ENCODE data around the gene CHN2. TPM values are rescaled to one million over a fixed set of nuclear protein-coding genes. Genes with fewer than 3 reads are reported as not detected.

Gene CHN2
- total RNA-seq, 2 experiments from 2014 or later: 1.7 to 1.8 TPM

- no peaks in the 10 kb centered on the region for H3K36me3 Mint-ChIP-seq (ENCODE audit: low read depth)
- TF ChIP-seq CTCF (IDR thresholded peaks at IDR 0.05): no peak
- no peak overlapping the region for H3K4me3 Mint-ChIP-seq
- intact Hi-C loops (cut with micrococcal nuclease): no loop called here
- no peaks in the 10 kb centered on the region for H3K9me3 Mint-ChIP-seq
- ChIA-PET POLR2A (no interaction called here), CTCF (interaction anchor here (1.1 kb wide), 1 partner anchor 32 kb away, joined by 3 read pairs; no protein-coding TSS in a partner anchor)
- ATAC-seq (no peak), DNase-seq (no peak)
- no peak overlapping the region for H3K27ac Mint-ChIP-seq
- peaks cover 28% of the 10 kb centered on the region for H3K4me1 Mint-ChIP-seq (ENCODE audit: low read depth)
- peaks cover 3% of the 10 kb centered on the region for H3K27me3 Mint-ChIP-seq
Observed at GRCh38 chr7:29276199-29276598, 81.6 kb downstream of the CHN2 start.

- ATAC-seq (no peak), DNase-seq (no peak)
- Mint-ChIP-seq H3K27ac (no peak overlapping the region), H3K36me3 (ENCODE audit: low read depth) (no peaks in the 10 kb centered on the region), H3K27me3 (peaks cover 3% of the 10 kb centered on the region), H3K4me3 (no peak overlapping the region), H3K4me1 (ENCODE audit: low read depth) (peaks cover 22% of the 10 kb centered on the region), H3K9me3 (no peaks in the 10 kb centered on the region)
- ChIA-PET POLR2A (no interaction called here), CTCF (interaction anchor here (1.1 kb wide), 1 partner anchor 32 kb away, joined by 3 read pairs; no protein-coding TSS in a partner anchor)
- TF ChIP-seq CTCF (IDR thresholded peaks at IDR 0.05): no peak
- intact Hi-C loops (cut with micrococcal nuclease): no loop called here
Observed at GRCh38 chr7:29276806-29277205, 82.2 kb downstream of the CHN2 start.

GRCh38 chr7:29277436-29278215, 83.1 kb downstream of the CHN2 start:
- POLR2A ChIA-PET: interaction anchor here (0.5 to 0.6 kb wide), 2 partner anchors 10 to 860 kb away, joined by 3 read pairs; no protein-coding TSS in a partner anchor
- intact Hi-C loops (cut with micrococcal nuclease): no loop called here
- peak; percentile 42 for DNase-seq
- CTCF ChIA-PET: interaction anchor here (1.5 kb wide), 1 partner anchor 88 kb away, joined by 4 read pairs; no protein-coding TSS in a partner anchor
- Mint-ChIP-seq H3K9me3 (no peaks in the 10 kb centered on the region), H3K4me1 (ENCODE audit: low read depth) (peaks cover 18% of the 10 kb centered on the region), H3K27ac (no peak overlapping the region), H3K27me3 (peaks cover 4% of the 10 kb centered on the region), H3K4me3 (no peak overlapping the region), H3K36me3 (ENCODE audit: low read depth) (no peaks in the 10 kb centered on the region)
- no peak for TF ChIP-seq CTCF (IDR thresholded peaks at IDR 0.05)
- ATAC-seq: peak; percentile 68

GRCh38 chr7:29278337-29279069, 83.9 kb downstream of the CHN2 start:
- no peak for DNase-seq
- ATAC-seq: no peak
- H3K4me1 Mint-ChIP-seq (ENCODE audit: low read depth): peaks cover 15% of the 10 kb centered on the region
- no peaks in the 10 kb centered on the region for H3K9me3 Mint-ChIP-seq
- H3K36me3 Mint-ChIP-seq (ENCODE audit: low read depth): no peaks in the 10 kb centered on the region
- CTCF ChIA-PET: interaction anchor here (1.5 kb wide), 1 partner anchor 89 kb away, joined by 4 read pairs; no protein-coding TSS in a partner anchor
- H3K27ac Mint-ChIP-seq: no peak overlapping the region
- no peak for TF ChIP-seq CTCF (IDR thresholded peaks at IDR 0.05)
- POLR2A ChIA-PET: no interaction called here
- no peak overlapping the region for H3K4me3 Mint-ChIP-seq
- peaks cover 4% of the 10 kb centered on the region for H3K27me3 Mint-ChIP-seq
- intact Hi-C loops (cut with micrococcal nuclease): no loop called here

All from activated CD8-positive, alpha-beta T cell treated with anti-CD3 and anti-CD28 coated beads for 36 hours (primary cell).